ENCODE results near the gene SCT. TPM values are rescaled to one million over a fixed set of nuclear protein-coding genes. Genes with fewer than 3 reads are reported as not detected.

The SCT gene
- total RNA-seq, 1 experiment from 2014 or later: not detected

DNA sequence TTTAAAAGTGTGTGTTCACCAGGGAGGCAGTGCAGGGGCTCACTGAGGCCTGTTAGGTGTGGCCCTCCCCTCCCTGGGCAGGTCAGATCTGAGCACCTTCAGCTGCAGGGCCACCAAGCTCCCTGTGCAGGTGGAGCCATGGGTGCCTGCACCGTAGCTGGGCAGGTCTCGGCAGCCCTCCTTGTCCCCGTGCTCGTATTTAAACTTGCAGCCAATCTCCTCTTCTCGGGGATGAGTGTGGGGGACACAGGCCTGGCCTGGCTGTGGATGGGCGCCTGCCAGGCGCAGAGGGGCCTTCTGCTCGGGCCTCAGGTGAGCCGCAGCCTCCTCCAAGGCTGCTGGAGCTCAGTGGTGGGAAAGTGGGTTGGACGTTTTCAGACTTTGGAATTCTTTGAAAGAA, 31.6 kb downstream of the SCT start:
- CTCF ChIA-PET: interaction anchor here (0.6 kb wide), 1 partner anchor 1059 kb away, joined by 3 read pairs; no protein-coding TSS in a partner anchor

DNA sequence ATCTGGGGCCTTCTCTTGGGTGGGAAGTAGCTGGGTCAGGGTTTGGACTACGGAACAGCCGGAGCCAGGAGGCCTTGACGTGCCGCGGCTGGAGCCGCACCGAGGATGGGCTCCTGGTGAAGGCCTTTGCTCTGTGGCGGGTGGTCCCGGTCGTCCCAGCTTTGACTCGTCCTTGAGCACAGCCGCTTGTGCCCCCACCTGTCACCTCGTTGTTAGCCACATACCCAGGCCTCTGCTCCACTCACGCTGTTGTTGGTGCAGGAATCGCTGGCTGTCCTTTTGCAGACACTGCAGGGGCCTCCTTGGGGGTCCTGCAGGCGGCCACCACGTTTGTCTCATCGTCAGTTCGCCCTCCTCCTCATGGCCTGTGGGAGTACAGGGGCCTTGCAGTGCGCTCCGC, 33.6 kb downstream of the SCT start:
- ChIA-PET POLR2A (no interaction called here), CTCF (no interaction called here)
- BruUV-seq (replicated peaks): no TSS peak
- intact Hi-C loops (cut with micrococcal nuclease): no loop called here
- TF ChIP-seq, protein P1, sequence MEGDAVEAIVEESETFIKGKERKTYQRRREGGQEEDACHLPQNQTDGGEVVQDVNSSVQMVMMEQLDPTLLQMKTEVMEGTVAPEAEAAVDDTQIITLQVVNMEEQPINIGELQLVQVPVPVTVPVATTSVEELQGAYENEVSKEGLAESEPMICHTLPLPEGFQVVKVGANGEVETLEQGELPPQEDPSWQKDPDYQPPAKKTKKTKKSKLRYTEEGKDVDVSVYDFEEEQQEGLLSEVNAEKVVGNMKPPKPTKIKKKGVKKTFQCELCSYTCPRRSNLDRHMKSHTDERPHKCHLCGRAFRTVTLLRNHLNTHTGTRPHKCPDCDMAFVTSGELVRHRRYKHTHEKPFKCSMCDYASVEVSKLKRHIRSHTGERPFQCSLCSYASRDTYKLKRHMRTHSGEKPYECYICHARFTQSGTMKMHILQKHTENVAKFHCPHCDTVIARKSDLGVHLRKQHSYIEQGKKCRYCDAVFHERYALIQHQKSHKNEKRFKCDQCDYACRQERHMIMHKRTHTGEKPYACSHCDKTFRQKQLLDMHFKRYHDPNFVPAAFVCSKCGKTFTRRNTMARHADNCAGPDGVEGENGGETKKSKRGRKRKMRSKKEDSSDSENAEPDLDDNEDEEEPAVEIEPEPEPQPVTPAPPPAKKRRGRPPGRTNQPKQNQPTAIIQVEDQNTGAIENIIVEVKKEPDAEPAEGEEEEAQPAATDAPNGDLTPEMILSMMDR (IDR thresholded peaks at IDR 0.05; ENCODE audit: unreplicated experiment): no peak
- no peaks in the 10 kb centered on the region for H3K27me3 Mint-ChIP-seq (ENCODE audit: insufficient read depth, unreplicated experiment)
- H3K4me3 Mint-ChIP-seq (ENCODE audit: unreplicated experiment): no peak overlapping the region
- no peaks in the 10 kb centered on the region for H3K9me3 Mint-ChIP-seq (ENCODE audit: unreplicated experiment)
- H3K27ac Mint-ChIP-seq (ENCODE audit: low read depth, unreplicated experiment): peak overlapping the region; percentile 66
- DNase-seq (ENCODE audit: unreplicated experiment): no peak
- peaks cover 73% of the 10 kb centered on the region for H3K36me3 Mint-ChIP-seq (ENCODE audit: insufficient read depth, unreplicated experiment)
- no peaks in the 10 kb centered on the region for H3K4me1 Mint-ChIP-seq (ENCODE audit: insufficient read depth, unreplicated experiment)

More for the DNA sequence above, 31.6 kb downstream of the SCT start:
- no peak overlapping the region for H3K27ac Mint-ChIP-seq (ENCODE audit: low read depth, unreplicated experiment)
- no TSS peak for BruUV-seq (replicated peaks)
- H3K9me3 Mint-ChIP-seq (ENCODE audit: unreplicated experiment): no peaks in the 10 kb centered on the region
- H3K4me3 Mint-ChIP-seq (ENCODE audit: unreplicated experiment): no peak overlapping the region
- no peaks in the 10 kb centered on the region for H3K4me1 Mint-ChIP-seq (ENCODE audit: insufficient read depth, unreplicated experiment)
- DNase-seq (ENCODE audit: unreplicated experiment): no peak
- no peaks in the 10 kb centered on the region for H3K27me3 Mint-ChIP-seq (ENCODE audit: insufficient read depth, unreplicated experiment)
- peaks cover 82% of the 10 kb centered on the region for H3K36me3 Mint-ChIP-seq (ENCODE audit: insufficient read depth, unreplicated experiment)
- intact Hi-C loops (cut with micrococcal nuclease): no loop called here
- TF ChIP-seq, protein P1 (IDR thresholded peaks at IDR 0.05; ENCODE audit: unreplicated experiment): no peak
- POLR2A ChIA-PET: interaction anchor here (1.0 kb wide), 1 partner anchor 12 kb away, joined by 5 read pairs; no protein-coding TSS in a partner anchor

DNA sequence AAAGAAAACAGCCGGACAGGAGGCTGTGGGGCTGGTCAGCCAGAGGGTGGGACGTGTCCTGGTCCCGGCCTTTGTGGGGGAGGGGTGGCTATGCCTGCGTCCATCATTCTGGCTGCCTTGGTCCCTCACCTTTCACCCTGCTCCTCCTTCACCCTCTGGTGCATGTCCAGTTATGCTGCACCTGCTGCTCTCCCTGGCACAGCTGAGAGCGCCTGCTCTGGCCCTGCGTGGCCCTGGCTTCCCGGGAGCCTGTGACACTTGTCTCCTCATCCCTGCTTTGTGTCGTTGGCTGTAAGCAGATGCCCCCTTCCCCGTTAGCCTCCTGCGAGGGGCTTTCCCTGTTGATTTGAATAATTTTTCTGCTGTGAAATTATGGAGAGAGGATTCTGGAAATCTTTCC, 34.1 kb downstream of the SCT start:
- no peaks in the 10 kb centered on the region for H3K9me3 Mint-ChIP-seq (ENCODE audit: unreplicated experiment)
- ChIA-PET POLR2A (no interaction called here), CTCF (no interaction called here)
- TF ChIP-seq, protein P1 (IDR thresholded peaks at IDR 0.05; ENCODE audit: unreplicated experiment): no peak
- H3K36me3 Mint-ChIP-seq (ENCODE audit: insufficient read depth, unreplicated experiment): peaks cover 74% of the 10 kb centered on the region
- no peak overlapping the region for H3K4me3 Mint-ChIP-seq (ENCODE audit: unreplicated experiment)
- no peak for DNase-seq (ENCODE audit: unreplicated experiment)
- H3K4me1 Mint-ChIP-seq (ENCODE audit: insufficient read depth, unreplicated experiment): no peaks in the 10 kb centered on the region
- intact Hi-C loops (cut with micrococcal nuclease): no loop called here
- no TSS peak for BruUV-seq (replicated peaks)
- peak overlapping the region; percentile 66 for H3K27ac Mint-ChIP-seq (ENCODE audit: low read depth, unreplicated experiment)
- H3K27me3 Mint-ChIP-seq (ENCODE audit: insufficient read depth, unreplicated experiment): no peaks in the 10 kb centered on the region

DNA sequence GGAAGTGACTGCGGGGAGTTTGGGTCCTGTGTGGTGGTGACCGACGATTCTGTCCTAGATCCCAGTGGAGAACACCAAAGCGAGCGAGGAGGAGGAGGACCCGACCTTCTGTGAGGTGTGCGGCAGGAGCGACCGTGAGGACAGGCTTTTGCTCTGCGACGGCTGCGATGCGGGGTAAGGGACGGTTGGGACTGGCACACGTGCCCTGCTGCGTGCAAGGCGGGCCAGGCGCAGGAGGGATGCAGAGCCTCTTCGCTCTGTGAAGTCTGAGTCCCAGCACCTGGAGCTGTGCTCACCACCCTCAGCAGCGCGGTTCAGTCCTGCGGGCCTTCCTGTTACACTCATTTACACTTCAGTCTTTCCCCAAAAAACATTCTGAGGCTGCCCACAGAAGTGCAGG, 34.5 kb downstream of the SCT start:
- no TSS peak for BruUV-seq (replicated peaks)
- TF ChIP-seq, protein P1 (IDR thresholded peaks at IDR 0.05; ENCODE audit: unreplicated experiment): no peak
- Mint-ChIP-seq H3K27me3 (ENCODE audit: insufficient read depth, unreplicated experiment) (no peaks in the 10 kb centered on the region), H3K4me1 (ENCODE audit: insufficient read depth, unreplicated experiment) (no peaks in the 10 kb centered on the region), H3K27ac (ENCODE audit: low read depth, unreplicated experiment) (no peak overlapping the region), H3K9me3 (ENCODE audit: unreplicated experiment) (no peaks in the 10 kb centered on the region), H3K4me3 (ENCODE audit: unreplicated experiment) (no peak overlapping the region), H3K36me3 (ENCODE audit: insufficient read depth, unreplicated experiment) (peaks cover 78% of the 10 kb centered on the region)
- ChIA-PET CTCF (no interaction called here), POLR2A (no interaction called here)
- intact Hi-C loops (cut with micrococcal nuclease): no loop called here
- DNase-seq (ENCODE audit: unreplicated experiment): no peak
